ENCODE measurements around the gene PNPLA5.

DNA sequence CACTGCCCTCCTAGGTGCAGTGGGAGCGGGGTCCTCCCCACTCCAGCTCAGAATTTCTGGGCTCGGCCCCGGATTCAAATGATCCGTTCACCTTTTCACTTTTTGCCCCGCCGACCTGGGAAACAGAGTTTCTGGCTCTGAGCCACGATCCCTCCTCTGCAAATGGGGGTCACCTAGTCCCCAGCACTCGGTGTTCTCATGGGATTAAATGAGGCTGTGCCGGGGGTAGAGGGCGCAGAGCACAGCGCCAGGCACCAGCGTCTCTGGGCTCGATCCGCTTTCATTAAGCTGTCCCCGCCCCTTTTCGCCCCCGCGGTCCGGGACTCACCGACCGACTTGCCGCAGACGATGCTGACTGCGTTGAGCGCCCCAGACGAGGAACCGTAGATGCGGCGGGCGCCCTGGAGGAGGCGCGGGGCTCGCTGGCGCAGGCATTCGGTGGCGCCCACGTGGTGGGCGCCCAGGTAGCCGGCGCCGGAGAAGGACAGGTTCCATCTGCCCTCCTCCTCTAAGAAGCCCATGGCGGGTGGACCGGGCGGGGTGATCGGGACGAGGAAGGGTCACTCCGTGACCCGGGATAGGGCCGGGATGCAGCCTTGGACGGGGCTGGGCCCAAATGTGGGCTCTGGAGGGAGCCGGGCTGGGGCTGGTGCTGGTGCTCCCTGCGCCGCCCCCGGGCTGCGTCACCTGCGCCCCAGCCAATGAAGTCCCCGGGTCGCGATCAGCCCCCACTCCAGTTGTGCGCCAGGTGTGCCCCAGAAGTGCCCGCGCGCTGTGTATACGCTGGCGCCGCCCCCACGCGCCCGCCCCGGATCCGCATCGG lies at the start of gene PNPLA5:
- TF ChIP-seq, protein P1, sequence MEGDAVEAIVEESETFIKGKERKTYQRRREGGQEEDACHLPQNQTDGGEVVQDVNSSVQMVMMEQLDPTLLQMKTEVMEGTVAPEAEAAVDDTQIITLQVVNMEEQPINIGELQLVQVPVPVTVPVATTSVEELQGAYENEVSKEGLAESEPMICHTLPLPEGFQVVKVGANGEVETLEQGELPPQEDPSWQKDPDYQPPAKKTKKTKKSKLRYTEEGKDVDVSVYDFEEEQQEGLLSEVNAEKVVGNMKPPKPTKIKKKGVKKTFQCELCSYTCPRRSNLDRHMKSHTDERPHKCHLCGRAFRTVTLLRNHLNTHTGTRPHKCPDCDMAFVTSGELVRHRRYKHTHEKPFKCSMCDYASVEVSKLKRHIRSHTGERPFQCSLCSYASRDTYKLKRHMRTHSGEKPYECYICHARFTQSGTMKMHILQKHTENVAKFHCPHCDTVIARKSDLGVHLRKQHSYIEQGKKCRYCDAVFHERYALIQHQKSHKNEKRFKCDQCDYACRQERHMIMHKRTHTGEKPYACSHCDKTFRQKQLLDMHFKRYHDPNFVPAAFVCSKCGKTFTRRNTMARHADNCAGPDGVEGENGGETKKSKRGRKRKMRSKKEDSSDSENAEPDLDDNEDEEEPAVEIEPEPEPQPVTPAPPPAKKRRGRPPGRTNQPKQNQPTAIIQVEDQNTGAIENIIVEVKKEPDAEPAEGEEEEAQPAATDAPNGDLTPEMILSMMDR (IDR thresholded peaks at IDR 0.05; ENCODE audit: insufficient read depth, low read length, poor library complexity, severe bottlenecking) = no peak
- no peak for TF ChIP-seq EZH2phosphoT487 (conservative IDR thresholded peaks at IDR 0.05; ENCODE audit: low read length)
